GM12878 (cell line): ENCODE results near the gene FGR. TPM values are rescaled to one million over a fixed set of nuclear protein-coding genes. Genes with fewer than 3 reads are reported as not detected.

Source experiments
- ATAC-seq: fragments of 200-7000 bp; cut with Tn5 transposase; 3 replicates; pipeline ENCODE4 v1.9.1; 2020; ENCODE audit warnings: mild to moderate bottlenecking, moderate library complexity
- BruUV-seq: library from RNA; stranded (reverse); fragments of 400-500 nt; replicated peaks from 2 replicates; lab custom pipeline; 2021; lab: Mats Ljungman, UMichigan
- CTCF ChIA-PET: fragments of 300-600 bp; sonication (Branson Sonifier 250); formaldehyde crosslinking; extraction: SDS; loops from one replicate; lab custom pipeline; 2021; ENCODE audit warnings: inconsistent platforms; lab: Yijun Ruan, JAX
- POLR2A ChIA-PET: fragments of 350-600 bp; formaldehyde crosslinking; extraction: SDS; loops from one replicate; lab custom pipeline; 2021; ENCODE audit warnings: inconsistent platforms; lab: Charles Lee
- RAD21 ChIA-PET: fragments of 300-600 bp; sonication (Branson Sonifier 250); formaldehyde crosslinking; loops from one replicate; lab custom pipeline; 2023; ENCODE audit warnings: antibody characterized with exemption; ENCODE audit not compliant: unreplicated experiment; lab: Charles Lee
- SMC1A ChIA-PET: fragments of 300-600 bp; sonication (Branson Sonifier 250); formaldehyde crosslinking; loops from one replicate; lab custom pipeline; 2023; ENCODE audit not compliant: unreplicated experiment, uncharacterized antibody; lab: Charles Lee
- DNase-seq: peaks from one replicate; pipeline ENCODE4 v3.0.0-alpha.2; 2011; ENCODE audit warnings: low read depth, low spot score
- FAIRE-seq: peaks from 3 replicates; lab custom pipeline; 2011; peaks lifted over from hg19 to GRCh38; lab: Jason Lieb, UNC
- H2AFZ ChIP-seq: 2 replicates; pipeline ENCODE4 v1.6.0; 2011; ENCODE audit warnings: low read depth, low read length, control low read depth; ENCODE audit not compliant: control insufficient read depth
- H3K27ac ChIP-seq: 2 replicates; pipeline ENCODE4 v1.5.1; 2011; ENCODE audit warnings: control low read depth; ENCODE audit not compliant: control insufficient read depth, insufficient read depth
- H3K27me3 ChIP-seq, 2 experiments: replicated peaks in 1 of 2; 2 replicates each; pipeline versions ENCODE4 v1.6.0 to v1.6.1; 2011; ENCODE audit warnings: low read length in 1 of 2; ENCODE audit not compliant: control insufficient read depth in 2 of 2, insufficient read depth in 2 of 2
- H3K36me3 ChIP-seq, 2 experiments: 2 replicates each; pipeline ENCODE4 v1.5.1; 2011; ENCODE audit warnings: low read length in 1 of 2; ENCODE audit not compliant: control insufficient read depth in 2 of 2, insufficient read depth in 2 of 2
- H3K4me1 ChIP-seq: 2 replicates; pipeline ENCODE4 v1.6.1; 2011; ENCODE audit warnings: mild to moderate bottlenecking, low read length, moderate library complexity, mixed read lengths; ENCODE audit not compliant: control insufficient read depth, insufficient read depth
- H3K4me2 ChIP-seq: 2 replicates; pipeline ENCODE4 v1.6.0; 2011; ENCODE audit warnings: control low read depth; ENCODE audit not compliant: control insufficient read depth, insufficient read depth
- H3K4me3 ChIP-seq: fragments of 200-600 bp; sonication (generic); 2 replicates; pipeline ENCODE4 v1.5.1; 2016
- H3K79me2 ChIP-seq: 2 replicates; pipeline ENCODE4 v1.6.0; 2011; ENCODE audit warnings: low read length; ENCODE audit not compliant: control insufficient read depth, insufficient read depth
- H3K9ac ChIP-seq: 2 replicates; pipeline ENCODE4 v1.8.0; 2011; ENCODE audit warnings: low read length, control low read depth, mixed read lengths; ENCODE audit not compliant: control insufficient read depth, insufficient read depth
- H3K9me3 ChIP-seq: replicated peaks from 3 replicates; pipeline ENCODE4 v1.5.1; 2011; ENCODE audit warnings: mild to moderate bottlenecking, low read length; ENCODE audit not compliant: control insufficient read depth, insufficient read depth
- H4K20me1 ChIP-seq: 2 replicates; pipeline ENCODE4 v1.6.0; 2011; ENCODE audit not compliant: control insufficient read depth, insufficient read depth
- ASH2L ChIP-seq: fragments of 300-600, 200-600 bp; sonication (generic); IDR thresholded peaks from 2 replicates; pipeline ENCODE4 v1.6.1; 2017; ENCODE audit warnings: low read depth, mild to moderate bottlenecking, borderline replicate concordance
- ETV6 ChIP-seq, 2 experiments: fragments of 450-650 bp in 1 of 2; IDR thresholded peaks in 1 of 2; conservative IDR thresholded peaks in 1 of 2; 2 replicates each; pipeline ENCODE4 v1.6.1; 2014; ENCODE audit warnings: antibody characterized with exemption in 1 of 2, borderline replicate concordance in 1 of 2, low read depth in 1 of 2, mild to moderate bottlenecking in 1 of 2, moderate library complexity in 1 of 2
- GATAD2B ChIP-seq: fragments of 450-650 bp; conservative IDR thresholded peaks from 2 replicates; pipeline ENCODE4 v1.6.1; 2017; ENCODE audit warnings: low read depth, mild to moderate bottlenecking, moderate library complexity
- IKZF2 ChIP-seq, 2 experiments: fragments of 450-650 bp; IDR thresholded peaks; 2 replicates each; pipeline ENCODE4 v1.6.1; 2017; ENCODE audit warnings: mild to moderate bottlenecking in 2 of 2, moderate library complexity in 2 of 2
- LARP7 ChIP-seq: fragments of 450-650 bp; IDR thresholded peaks from 2 replicates; pipeline ENCODE4 v1.6.1; 2017; ENCODE audit warnings: mild to moderate bottlenecking
- NKRF ChIP-seq: fragments of 450-650 bp; conservative IDR thresholded peaks from 2 replicates; pipeline ENCODE4 v1.6.1; 2017; ENCODE audit warnings: mild to moderate bottlenecking, moderate library complexity
- POU2F2 ChIP-seq: IDR thresholded peaks from 3 replicates; pipeline ENCODE4 v1.6.1; 2011; ENCODE audit warnings: low read depth, mild to moderate bottlenecking, low read length, borderline replicate concordance
- RELA ChIP-seq: fragments of 450-650 bp; IDR thresholded peaks from 2 replicates; pipeline ENCODE4 v1.8.0; 2014; ENCODE audit warnings: borderline replicate concordance; ENCODE audit not compliant: partially characterized antibody
- SMARCA5 ChIP-seq: fragments of 450-650 bp; IDR thresholded peaks from 2 replicates; pipeline ENCODE4 v1.6.1; 2017; ENCODE audit warnings: mild to moderate bottlenecking
- SPI1 ChIP-seq: IDR thresholded peaks from 2 replicates; pipeline ENCODE4 v1.6.1; 2011; ENCODE audit warnings: low read depth, mild to moderate bottlenecking, low read length, moderate library complexity, borderline replicate concordance; ENCODE audit not compliant: insufficient read depth
- SREBF1 ChIP-seq: IDR thresholded peaks from 2 replicates; pipeline ENCODE4 v1.6.1; 2012; ENCODE audit warnings: mild to moderate bottlenecking, low read length
- USF2 ChIP-seq: IDR thresholded peaks from 2 replicates; pipeline ENCODE4 v1.6.1; 2011; ENCODE audit warnings: low read depth, low read length, improper control_type of control experiment, borderline replicate concordance
- YY1 ChIP-seq: IDR thresholded peaks from 2 replicates; pipeline ENCODE4 v1.6.1; 2011; ENCODE audit warnings: low read depth, mild to moderate bottlenecking, low read length
- WGBS: methylation state at CpG from one replicate; pipeline ENCODE4 v1.1.6; 2016; ENCODE audit warnings: low lambda C conversion rate; ENCODE audit not compliant: insufficient replicate concordance, insufficient coverage; ENCODE audit errors: missing lambda C conversion rate; 5-methylcytosine and 5-hydroxymethylcytosine counted together
- in situ Hi-C: fragments of 300-500 bp; cut with MboI; formaldehyde crosslinking; loops from 9 replicates; pipeline ENCODE4 v1.14.3; 2018; ENCODE audit warnings: mixed read lengths
- intact Hi-C: fragments of 100-400 bp; cut with micrococcal nuclease; formaldehyde crosslinking; loops from one replicate; pipeline ENCODE4 v1.14.2; 2022; ENCODE audit not compliant: unreplicated experiment
- polyA plus RNA-seq, 11 experiments: library from polyadenylated mRNA; depleted of rRNA in 4 of 11; unstranded in 6 of 11; stranded (reverse) in 5 of 11; fragments of >200 nt; fragmentation: Nextera tagmentation in 4 of 11; fragmentation: Illumina TruSeq in 1 of 11; extraction: Ambion mirVana in 4 of 11; extraction: Trizol in 1 of 11; gene quantifications; 1 replicate in 1 of 11; 2 replicates in 10 of 11; pipeline versions ENCODE4 v1.2.1 to v1.2.3, GENCODE V29; 2011 to 2016; ENCODE audit warnings: inconsistent platforms in 2 of 11, missing spikeins in 2 of 11, low read depth in 1 of 11
- total RNA-seq, 4 experiments: library from RNA; depleted of rRNA in 3 of 4; stranded (reverse); fragments of >200 nt in 3 of 4; fragmentation: Illumina TruSeq in 1 of 4; extraction: Trizol in 1 of 4; gene quantifications; 2 replicates each; pipeline versions ENCODE4 v1.2.1 to v1.2.3, GENCODE V29; 2013 to 2021

Gene FGR
- total and polyA plus RNA-seq, 10 of the 15 experiments (the other 5 are each of a cell fraction or from before 2014, with no cell fraction given), result 10.9 to 193 (median 74.7) TPM

- Histone ChIP-seq H3K27me3 (no peaks in the 10 kb centered on the region), H3K4me3 (no peak overlapping the region), H3K9me3 (no peaks in the 10 kb centered on the region), H4K20me1 (no peaks in the 10 kb centered on the region), H2AFZ (no peak overlapping the region), H3K79me2 (no peaks in the 10 kb centered on the region), H3K27ac (no peak overlapping the region), H3K4me2 (no peak overlapping the region), H3K4me1 (no peaks in the 10 kb centered on the region; the same call in 1 of the 2 replicates), H3K36me3 (no peaks in the 10 kb centered on the region; a peak in 1 of 4 replicates), H3K9ac (no peak overlapping the region)
- WGBS, result 70% methylated on average over 13 of the region's 13 CpGs
- ChIA-PET SMC1A (no interaction called here), RAD21 (no interaction called here), POLR2A (no interaction called here), CTCF (interaction anchor here (3.3 kb wide), 1 partner anchor 33 kb away, joined by 12 read pairs; no protein-coding TSS in a partner anchor)
- no TSS peak for BruUV-seq
- intact Hi-C loops, result no loop called here
- ATAC-seq, result no peak
- in situ Hi-C loops, result no loop called here
- TF ChIP-seq GATAD2B (no peak), POU2F2 (no peak), ETV6 (conservative IDR thresholded peaks at IDR 0.05 in 1 of 2, IDR thresholded peaks at IDR 0.05 in 1 of 2; ENCODE audit: borderline replicate concordance in 1 of 2, low read depth in 1 of 2) (no peak), ASH2L (no peak), RELA (no peak), SMARCA5 (no peak), NKRF (no peak), SPI1 (no peak), LARP7 (no peak), USF2 (no peak), SREBF1 (no peak), IKZF2 (IDR thresholded peaks at IDR 0.05) (no peak), YY1 (no peak)
- DNase-seq, result no peak
- no peak for FAIRE-seq
Measured at GRCh38 chr1:27589841-27590426, 45.1 kb downstream of the FGR start.
